Loucy (cell line): Measurements from ENCODE around the gene PRSS21.

Experiments
- H2AFZ ChIP-seq: fragments of 200-600 bp; sonication (generic); 2 replicates; pipeline ENCODE4 v1.6.0; 2016; ENCODE audit warnings: antibody characterized with exemption, mild to moderate bottlenecking, low read length, moderate library complexity
- H3F3A ChIP-seq: fragments of 200-600 bp; 2 replicates; pipeline ENCODE4 v1.6.0; 2016; ENCODE audit warnings: antibody characterized with exemption, low read depth, mild to moderate bottlenecking
- H3K27me3 ChIP-seq: fragments of 200-600 bp; sonication (generic); 2 replicates; pipeline ENCODE4 v1.6.1; 2014; ENCODE audit warnings: low read length, mild to moderate bottlenecking; ENCODE audit not compliant: insufficient read depth, poor library complexity, severe bottlenecking
- H3K36me3 ChIP-seq: fragments of 200-600 bp; sonication (generic); 2 replicates; pipeline ENCODE4 v1.6.1; 2016; ENCODE audit warnings: low read length; ENCODE audit not compliant: insufficient read depth
- H3K4me1 ChIP-seq: fragments of 200-600 bp; sonication (generic); 2 replicates; pipeline ENCODE4 v1.5.1; 2014; ENCODE audit warnings: low read length, mild to moderate bottlenecking; ENCODE audit not compliant: insufficient read depth, poor library complexity, severe bottlenecking
- H3K4me2 ChIP-seq: fragments of 200-600 bp; sonication (generic); 2 replicates; pipeline ENCODE4 v1.6.0; 2014; ENCODE audit warnings: antibody characterized with exemption, low read length, low read depth, mild to moderate bottlenecking; ENCODE audit not compliant: poor library complexity, severe bottlenecking
- H3K4me3 ChIP-seq: fragments of 200-600 bp; sonication (generic); 2 replicates; pipeline ENCODE4 v1.5.1; 2014; ENCODE audit warnings: low read length, mild to moderate bottlenecking, mixed read lengths; ENCODE audit not compliant: poor library complexity, severe bottlenecking
- H3K79me2 ChIP-seq: fragments of 200-600 bp; sonication (generic); 2 replicates; pipeline ENCODE4 v1.6.1; 2014; ENCODE audit warnings: low read length; ENCODE audit not compliant: insufficient read depth
- H3K9ac ChIP-seq: fragments of 200-600 bp; sonication (generic); 2 replicates; pipeline ENCODE4 v1.6.0; 2014; ENCODE audit warnings: mild to moderate bottlenecking, low read depth, low read length, moderate library complexity; ENCODE audit not compliant: poor library complexity, severe bottlenecking
- H3K9me2 ChIP-seq: fragments of 200-600 bp; sonication (generic); replicated peaks from 2 replicates; pipeline ENCODE4 v1.6.1; 2016; ENCODE audit warnings: low read depth, low read length, mixed read lengths
- H3K9me3 ChIP-seq: fragments of 200-600 bp; sonication (generic); 2 replicates; pipeline ENCODE4 v1.6.1; 2014; ENCODE audit warnings: mild to moderate bottlenecking, antibody characterized with exemption, low read length, low read depth; ENCODE audit not compliant: insufficient read depth
- H4K20me1 ChIP-seq: fragments of 200-600 bp; sonication (generic); 2 replicates; pipeline ENCODE4 v1.6.0; 2014; ENCODE audit warnings: antibody characterized with exemption, low read length, mild to moderate bottlenecking; ENCODE audit not compliant: insufficient read depth, poor library complexity, severe bottlenecking
- CTCF ChIP-seq: fragments of 200-600 bp; sonication (generic); conservative IDR thresholded peaks from 2 replicates; pipeline ENCODE4 v1.5.1; 2014; ENCODE audit warnings: mild to moderate bottlenecking, antibody characterized with exemption, low read length
- EZH2phosphoT487 ChIP-seq: fragments of 200-600 bp; IDR thresholded peaks from 2 replicates; pipeline ENCODE4 v1.6.1; 2018; ENCODE audit warnings: antibody characterized with exemption, mild to moderate bottlenecking, moderate library complexity, borderline replicate concordance

Gene PRSS21

DNA sequence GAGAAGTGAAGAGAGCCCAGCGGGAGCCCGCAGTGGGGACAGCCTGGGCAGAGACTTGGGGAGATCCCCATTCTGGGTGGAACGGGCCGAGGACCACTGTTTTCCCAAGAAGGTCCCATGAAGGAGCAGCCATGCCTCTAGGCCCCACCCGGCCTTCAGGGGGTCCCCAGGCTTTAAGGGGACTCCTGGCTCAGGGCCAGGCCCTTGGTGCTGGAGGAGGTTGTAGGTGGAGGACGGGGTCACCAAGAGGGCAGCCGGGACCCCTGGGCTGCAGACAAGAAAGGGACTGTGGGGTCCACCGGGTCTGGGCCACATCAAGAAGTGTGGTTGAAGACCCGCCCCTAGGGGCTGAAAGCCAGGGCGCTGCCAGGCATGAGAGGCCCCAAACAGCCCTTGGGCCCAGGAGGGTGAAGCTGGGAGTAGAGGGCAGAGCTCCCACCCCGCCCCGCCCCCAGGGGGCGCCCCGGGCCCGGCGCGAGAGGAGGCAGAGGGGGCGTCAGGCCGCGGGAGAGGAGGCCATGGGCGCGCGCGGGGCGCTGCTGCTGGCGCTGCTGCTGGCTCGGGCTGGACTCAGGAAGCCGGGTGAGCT, at the start of gene PRSS21:
Gene PRSS21, plus strand, starts transcription at position 487 of the 589 bp plus-strand sequence. Its CDS starts 32 bp downstream, at position 519.
- H3K36me3 ChIP-seq, result no peaks in the 10 kb centered on the region
- no peak within 1 kb of the TSS for H3K4me2 ChIP-seq
- H3K9me2 ChIP-seq, result no peaks in the 10 kb centered on the region
- H3F3A ChIP-seq, result no peaks in the 10 kb centered on the region
- no peak within 1 kb of the TSS for H3K9ac ChIP-seq
- TF ChIP-seq EZH2phosphoT487 (no peak), CTCF (no peak)
- H4K20me1 ChIP-seq, result no peaks in the 10 kb centered on the region
- H3K79me2 ChIP-seq, result no peaks in the 10 kb centered on the region
- H3K4me1 ChIP-seq, result no peaks in the 10 kb centered on the region
- no peaks in the 10 kb centered on the region for H3K9me3 ChIP-seq
- no peak within 1 kb of the TSS for H3K4me3 ChIP-seq
- no peak within 1 kb of the TSS for H2AFZ ChIP-seq
- H3K27me3 ChIP-seq, result no peaks in the 10 kb centered on the region

DNA sequence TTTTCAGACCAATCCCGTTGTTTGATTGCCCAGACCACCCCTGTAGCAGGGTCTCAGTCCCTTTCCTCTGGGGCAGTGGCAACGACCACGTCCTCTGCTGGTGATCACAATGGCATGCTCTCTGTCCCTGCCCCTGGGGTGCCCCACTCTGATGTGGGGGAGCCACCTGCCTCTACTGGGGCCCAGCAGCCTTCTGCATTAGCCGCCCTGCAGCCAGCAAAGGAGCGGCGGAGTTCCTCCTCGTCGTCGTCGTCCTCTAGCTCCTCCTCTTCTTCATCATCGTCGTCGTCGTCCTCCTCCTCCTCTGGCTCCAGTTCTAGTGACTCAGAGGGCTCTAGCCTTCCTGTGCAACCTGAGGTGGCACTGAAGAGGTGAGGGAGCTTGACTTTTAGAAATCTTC, 49.1 kb upstream of the PRSS21 start:
- Histone ChIP-seq H4K20me1 (peaks cover 17% of the 10 kb centered on the region), H3F3A (no peaks in the 10 kb centered on the region), H3K4me2 (no peak overlapping the region), H3K9ac (no peak overlapping the region), H3K9me2 (no peaks in the 10 kb centered on the region), H3K27me3 (no peaks in the 10 kb centered on the region), H3K9me3 (no peaks in the 10 kb centered on the region), H3K79me2 (peaks cover 20% of the 10 kb centered on the region; the same call in 1 of the 2 replicates), H2AFZ (no peak overlapping the region), H3K4me1 (no peaks in the 10 kb centered on the region), H3K36me3 (peaks cover 78% of the 10 kb centered on the region; the same call in 1 of the 2 replicates), H3K4me3 (no peak overlapping the region)
- TF ChIP-seq CTCF (no peak), EZH2phosphoT487 (no peak)

- Histone ChIP-seq H4K20me1 (peaks cover 16% of the 10 kb centered on the region), H3K9ac (no peak overlapping the region), H3K4me1 (no peaks in the 10 kb centered on the region), H3K27me3 (no peaks in the 10 kb centered on the region), H3K4me3 (no peak overlapping the region), H3K79me2 (peaks cover 18% of the 10 kb centered on the region; the same call in 1 of the 2 replicates), H3K36me3 (peaks cover 76% of the 10 kb centered on the region; the same call in 1 of the 2 replicates), H2AFZ (no peak overlapping the region), H3F3A (no peaks in the 10 kb centered on the region), H3K4me2 (no peak overlapping the region), H3K9me2 (no peaks in the 10 kb centered on the region), H3K9me3 (no peaks in the 10 kb centered on the region)
- TF ChIP-seq CTCF (no peak), EZH2phosphoT487 (no peak)
These were observed 48.5 kb upstream of the PRSS21 start for GRCh38 chr16:2768403-2769089.
